ENCODE data around the gene PCDHGB4.

DNA sequence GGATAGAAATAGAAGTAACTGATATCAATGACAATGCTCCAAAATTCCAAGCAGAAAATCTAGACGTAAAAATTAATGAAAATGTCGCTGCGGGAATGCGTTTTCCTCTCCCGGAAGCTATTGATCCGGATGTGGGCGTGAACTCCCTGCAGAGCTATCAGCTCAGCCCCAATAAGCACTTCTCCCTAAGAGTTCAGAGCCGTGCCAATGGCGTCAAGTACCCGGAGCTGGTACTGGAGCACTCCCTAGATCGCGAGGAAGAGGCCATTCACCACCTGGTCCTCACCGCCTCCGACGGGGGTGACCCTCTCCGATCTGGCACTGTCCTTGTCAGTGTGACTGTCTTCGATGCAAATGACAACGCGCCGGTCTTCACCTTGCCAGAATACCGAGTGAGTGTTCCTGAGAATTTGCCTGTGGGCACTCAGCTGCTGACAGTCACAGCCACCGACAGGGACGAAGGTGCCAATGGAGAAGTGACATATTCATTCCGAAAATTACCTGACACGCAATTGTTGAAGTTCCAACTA, 26.1 kb downstream of the PCDHGB4 start:
- TF ChIP-seq, protein P1, sequence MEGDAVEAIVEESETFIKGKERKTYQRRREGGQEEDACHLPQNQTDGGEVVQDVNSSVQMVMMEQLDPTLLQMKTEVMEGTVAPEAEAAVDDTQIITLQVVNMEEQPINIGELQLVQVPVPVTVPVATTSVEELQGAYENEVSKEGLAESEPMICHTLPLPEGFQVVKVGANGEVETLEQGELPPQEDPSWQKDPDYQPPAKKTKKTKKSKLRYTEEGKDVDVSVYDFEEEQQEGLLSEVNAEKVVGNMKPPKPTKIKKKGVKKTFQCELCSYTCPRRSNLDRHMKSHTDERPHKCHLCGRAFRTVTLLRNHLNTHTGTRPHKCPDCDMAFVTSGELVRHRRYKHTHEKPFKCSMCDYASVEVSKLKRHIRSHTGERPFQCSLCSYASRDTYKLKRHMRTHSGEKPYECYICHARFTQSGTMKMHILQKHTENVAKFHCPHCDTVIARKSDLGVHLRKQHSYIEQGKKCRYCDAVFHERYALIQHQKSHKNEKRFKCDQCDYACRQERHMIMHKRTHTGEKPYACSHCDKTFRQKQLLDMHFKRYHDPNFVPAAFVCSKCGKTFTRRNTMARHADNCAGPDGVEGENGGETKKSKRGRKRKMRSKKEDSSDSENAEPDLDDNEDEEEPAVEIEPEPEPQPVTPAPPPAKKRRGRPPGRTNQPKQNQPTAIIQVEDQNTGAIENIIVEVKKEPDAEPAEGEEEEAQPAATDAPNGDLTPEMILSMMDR (tag by site-specific recombination; IDR thresholded peaks at IDR 0.05) = no peak
- TF ChIP-seq ZNF549 (tag by site-specific recombination; IDR thresholded peaks at IDR 0.05) (no peak), SP7 (tag by site-specific recombination; IDR thresholded peaks at IDR 0.05) (no peak), ZNF837 (tag by site-specific recombination; IDR thresholded peaks at IDR 0.05) (no peak), SETDB1 (IDR thresholded peaks at IDR 0.05; ENCODE audit: insufficient read length, low read length) (no peak), ZNF558 (tag by site-specific recombination; IDR thresholded peaks at IDR 0.05) (no peak)
- TF ChIP-seq, protein P2, sequence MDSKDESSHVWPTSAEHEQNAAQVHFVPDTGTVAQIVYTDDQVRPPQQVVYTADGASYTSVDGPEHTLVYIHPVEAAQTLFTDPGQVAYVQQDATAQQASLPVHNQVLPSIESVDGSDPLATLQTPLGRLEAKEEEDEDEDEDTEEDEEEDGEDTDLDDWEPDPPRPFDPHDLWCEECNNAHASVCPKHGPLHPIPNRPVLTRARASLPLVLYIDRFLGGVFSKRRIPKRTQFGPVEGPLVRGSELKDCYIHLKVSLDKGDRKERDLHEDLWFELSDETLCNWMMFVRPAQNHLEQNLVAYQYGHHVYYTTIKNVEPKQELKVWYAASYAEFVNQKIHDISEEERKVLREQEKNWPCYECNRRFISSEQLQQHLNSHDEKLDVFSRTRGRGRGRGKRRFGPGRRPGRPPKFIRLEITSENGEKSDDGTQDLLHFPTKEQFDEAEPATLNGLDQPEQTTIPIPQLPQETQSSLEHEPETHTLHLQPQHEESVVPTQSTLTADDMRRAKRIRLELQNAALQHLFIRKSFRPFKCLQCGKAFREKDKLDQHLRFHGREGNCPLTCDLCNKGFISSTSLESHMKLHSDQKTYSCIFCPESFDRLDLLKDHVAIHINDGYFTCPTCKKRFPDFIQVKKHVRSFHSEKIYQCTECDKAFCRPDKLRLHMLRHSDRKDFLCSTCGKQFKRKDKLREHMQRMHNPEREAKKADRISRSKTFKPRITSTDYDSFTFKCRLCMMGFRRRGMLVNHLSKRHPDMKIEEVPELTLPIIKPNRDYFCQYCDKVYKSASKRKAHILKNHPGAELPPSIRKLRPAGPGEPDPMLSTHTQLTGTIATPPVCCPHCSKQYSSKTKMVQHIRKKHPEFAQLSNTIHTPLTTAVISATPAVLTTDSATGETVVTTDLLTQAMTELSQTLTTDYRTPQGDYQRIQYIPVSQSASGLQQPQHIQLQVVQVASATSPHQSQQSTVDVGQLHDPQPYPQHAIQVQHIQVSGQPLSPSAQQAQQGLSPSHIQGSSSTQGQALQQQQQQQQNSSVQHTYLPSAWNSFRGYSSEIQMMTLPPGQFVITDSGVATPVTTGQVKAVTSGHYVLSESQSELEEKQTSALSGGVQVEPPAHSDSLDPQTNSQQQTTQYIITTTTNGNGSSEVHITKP (tag by site-specific recombination; IDR thresholded peaks at IDR 0.05) = no peak
- TF ChIP-seq, protein P3, sequence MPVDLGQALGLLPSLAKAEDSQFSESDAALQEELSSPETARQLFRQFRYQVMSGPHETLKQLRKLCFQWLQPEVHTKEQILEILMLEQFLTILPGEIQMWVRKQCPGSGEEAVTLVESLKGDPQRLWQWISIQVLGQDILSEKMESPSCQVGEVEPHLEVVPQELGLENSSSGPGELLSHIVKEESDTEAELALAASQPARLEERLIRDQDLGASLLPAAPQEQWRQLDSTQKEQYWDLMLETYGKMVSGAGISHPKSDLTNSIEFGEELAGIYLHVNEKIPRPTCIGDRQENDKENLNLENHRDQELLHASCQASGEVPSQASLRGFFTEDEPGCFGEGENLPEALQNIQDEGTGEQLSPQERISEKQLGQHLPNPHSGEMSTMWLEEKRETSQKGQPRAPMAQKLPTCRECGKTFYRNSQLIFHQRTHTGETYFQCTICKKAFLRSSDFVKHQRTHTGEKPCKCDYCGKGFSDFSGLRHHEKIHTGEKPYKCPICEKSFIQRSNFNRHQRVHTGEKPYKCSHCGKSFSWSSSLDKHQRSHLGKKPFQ (tag by site-specific recombination; IDR thresholded peaks at IDR 0.05) = no peak
- TF ChIP-seq, protein P4, sequence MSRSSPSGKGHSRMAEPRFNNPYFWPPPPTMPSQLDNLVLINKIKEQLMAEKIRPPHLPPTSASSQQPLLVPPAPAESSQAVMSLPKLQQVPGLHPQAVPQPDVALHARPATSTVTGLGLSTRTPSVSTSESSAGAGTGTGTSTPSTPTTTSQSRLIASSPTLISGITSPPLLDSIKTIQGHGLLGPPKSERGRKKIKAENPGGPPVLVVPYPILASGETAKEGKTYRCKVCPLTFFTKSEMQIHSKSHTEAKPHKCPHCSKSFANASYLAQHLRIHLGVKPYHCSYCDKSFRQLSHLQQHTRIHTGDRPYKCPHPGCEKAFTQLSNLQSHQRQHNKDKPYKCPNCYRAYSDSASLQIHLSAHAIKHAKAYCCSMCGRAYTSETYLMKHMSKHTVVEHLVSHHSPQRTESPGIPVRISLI (tag by site-specific recombination; IDR thresholded peaks at IDR 0.05) = no peak
- TF ChIP-seq, protein P5, sequence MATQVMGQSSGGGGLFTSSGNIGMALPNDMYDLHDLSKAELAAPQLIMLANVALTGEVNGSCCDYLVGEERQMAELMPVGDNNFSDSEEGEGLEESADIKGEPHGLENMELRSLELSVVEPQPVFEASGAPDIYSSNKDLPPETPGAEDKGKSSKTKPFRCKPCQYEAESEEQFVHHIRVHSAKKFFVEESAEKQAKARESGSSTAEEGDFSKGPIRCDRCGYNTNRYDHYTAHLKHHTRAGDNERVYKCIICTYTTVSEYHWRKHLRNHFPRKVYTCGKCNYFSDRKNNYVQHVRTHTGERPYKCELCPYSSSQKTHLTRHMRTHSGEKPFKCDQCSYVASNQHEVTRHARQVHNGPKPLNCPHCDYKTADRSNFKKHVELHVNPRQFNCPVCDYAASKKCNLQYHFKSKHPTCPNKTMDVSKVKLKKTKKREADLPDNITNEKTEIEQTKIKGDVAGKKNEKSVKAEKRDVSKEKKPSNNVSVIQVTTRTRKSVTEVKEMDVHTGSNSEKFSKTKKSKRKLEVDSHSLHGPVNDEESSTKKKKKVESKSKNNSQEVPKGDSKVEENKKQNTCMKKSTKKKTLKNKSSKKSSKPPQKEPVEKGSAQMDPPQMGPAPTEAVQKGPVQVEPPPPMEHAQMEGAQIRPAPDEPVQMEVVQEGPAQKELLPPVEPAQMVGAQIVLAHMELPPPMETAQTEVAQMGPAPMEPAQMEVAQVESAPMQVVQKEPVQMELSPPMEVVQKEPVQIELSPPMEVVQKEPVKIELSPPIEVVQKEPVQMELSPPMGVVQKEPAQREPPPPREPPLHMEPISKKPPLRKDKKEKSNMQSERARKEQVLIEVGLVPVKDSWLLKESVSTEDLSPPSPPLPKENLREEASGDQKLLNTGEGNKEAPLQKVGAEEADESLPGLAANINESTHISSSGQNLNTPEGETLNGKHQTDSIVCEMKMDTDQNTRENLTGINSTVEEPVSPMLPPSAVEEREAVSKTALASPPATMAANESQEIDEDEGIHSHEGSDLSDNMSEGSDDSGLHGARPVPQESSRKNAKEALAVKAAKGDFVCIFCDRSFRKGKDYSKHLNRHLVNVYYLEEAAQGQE (tag by site-specific recombination; IDR thresholded peaks at IDR 0.05) = no peak
